ENCODE results near the gene MLX.

MLX gene

GRCh38 chr17:42596386-42596785 is 29.5 kb downstream of the MLX start:
- H3F3A ChIP-seq (ENCODE audit: insufficient read depth, low read length), result no peaks in the 10 kb centered on the region

GRCh38 chr17:42598905-42599304 is 32.0 kb downstream of the MLX start:
- peaks cover 86% of the 10 kb centered on the region for H3K79me2 ChIP-seq (ENCODE audit: low read length)
- DNase-seq, result no peak
- H3K36me3 ChIP-seq (replicated peaks; ENCODE audit: insufficient read depth, low read length), result no peaks in the 10 kb centered on the region; the same call in 1 of the 2 replicates
- 0 out of 2 replicates have a peak, but pooled peaks cover 8% of the 10 kb centered on the region for H4K20me1 ChIP-seq (ENCODE audit: insufficient read depth, low read length)
- H3K27ac ChIP-seq (ENCODE audit: low read length), result no peak overlapping the region
- H3K9ac ChIP-seq (ENCODE audit: low read length), result no peak overlapping the region
- TF ChIP-seq EZH2 (optimal IDR thresholded peaks at IDR 0.05; ENCODE audit: low read depth, low read length) (no peak), CTCF (IDR thresholded peaks at IDR 0.05; ENCODE audit: low read length) (no peak), EZH2phosphoT487 (IDR thresholded peaks at IDR 0.05; ENCODE audit: low read length) (no peak)
- H2AFZ ChIP-seq (ENCODE audit: low read length), result no peak overlapping the region
- H3K4me1 ChIP-seq (ENCODE audit: low read length), result no peaks in the 10 kb centered on the region
- H3K4me3 ChIP-seq (ENCODE audit: low read length), result no peak overlapping the region
- H3K9me2 ChIP-seq (replicated peaks; ENCODE audit: insufficient read depth, low read length), result no peaks in the 10 kb centered on the region
- no peaks in the 10 kb centered on the region for H3K27me3 ChIP-seq (replicated peaks; ENCODE audit: insufficient read depth, low read length)
- H3K4me2 ChIP-seq (ENCODE audit: low read depth, low read length), result no peak overlapping the region
- no peaks in the 10 kb centered on the region for H3K9me3 ChIP-seq (replicated peaks; ENCODE audit: insufficient read depth, low read length)
- no peaks in the 10 kb centered on the region for H3F3A ChIP-seq (ENCODE audit: insufficient read depth, low read length)

More at GRCh38 chr17:42596386-42596785, 29.5 kb downstream of the MLX start:
- no peak for DNase-seq
- H3K4me3 ChIP-seq (ENCODE audit: low read length), result no peak overlapping the region
- no peak overlapping the region for H3K9ac ChIP-seq (ENCODE audit: low read length)
- H3K9me3 ChIP-seq (replicated peaks; ENCODE audit: insufficient read depth, low read length), result no peaks in the 10 kb centered on the region
- TF ChIP-seq EZH2 (optimal IDR thresholded peaks at IDR 0.05; ENCODE audit: low read depth, low read length) (no peak), CTCF (IDR thresholded peaks at IDR 0.05; ENCODE audit: low read length) (no peak), EZH2phosphoT487 (IDR thresholded peaks at IDR 0.05; ENCODE audit: low read length) (no peak)
- H2AFZ ChIP-seq (ENCODE audit: low read length), result no peak overlapping the region
- H3K27me3 ChIP-seq (replicated peaks; ENCODE audit: insufficient read depth, low read length), result no peaks in the 10 kb centered on the region
- H3K9me2 ChIP-seq (replicated peaks; ENCODE audit: insufficient read depth, low read length), result no peaks in the 10 kb centered on the region
- peaks cover 85% of the 10 kb centered on the region for H3K79me2 ChIP-seq (ENCODE audit: low read length)
- peaks cover 6% of the 10 kb centered on the region for H3K36me3 ChIP-seq (replicated peaks; ENCODE audit: insufficient read depth, low read length)
- H4K20me1 ChIP-seq (ENCODE audit: insufficient read depth, low read length), result 0 out of 2 replicates have a peak, but pooled peaks cover 4% of the 10 kb centered on the region
- no peak overlapping the region for H3K4me2 ChIP-seq (ENCODE audit: low read depth, low read length)
- 0 out of 2 replicates have a peak, but pooled peaks cover 6% of the 10 kb centered on the region for H3K4me1 ChIP-seq (ENCODE audit: low read length)
- H3K27ac ChIP-seq (ENCODE audit: low read length), result no peak overlapping the region

- Histone ChIP-seq H3F3A (ENCODE audit: insufficient read depth, low read length) (peaks cover 1% of the 10 kb centered on the region; the same call in 1 of the 2 replicates), H3K4me3 (ENCODE audit: low read length) (no peak overlapping the region), H4K20me1 (ENCODE audit: insufficient read depth, low read length) (0 out of 2 replicates have a peak, but pooled peaks cover 8% of the 10 kb centered on the region), H2AFZ (ENCODE audit: low read length) (no peak overlapping the region), H3K9me3 (replicated peaks; ENCODE audit: insufficient read depth, low read length) (no peaks in the 10 kb centered on the region), H3K9me2 (replicated peaks; ENCODE audit: insufficient read depth, low read length) (no peaks in the 10 kb centered on the region), H3K27me3 (replicated peaks; ENCODE audit: insufficient read depth, low read length) (no peaks in the 10 kb centered on the region), H3K4me1 (ENCODE audit: low read length) (peaks cover 7% of the 10 kb centered on the region; the same call in 1 of the 2 replicates), H3K27ac (ENCODE audit: low read length) (no peak overlapping the region), H3K36me3 (replicated peaks; ENCODE audit: insufficient read depth, low read length) (no peaks in the 10 kb centered on the region; the same call in 1 of the 2 replicates), H3K9ac (ENCODE audit: low read length) (no peak overlapping the region), H3K4me2 (ENCODE audit: low read depth, low read length) (no peak overlapping the region), H3K79me2 (ENCODE audit: low read length) (peaks cover 99% of the 10 kb centered on the region)
- TF ChIP-seq CTCF (IDR thresholded peaks at IDR 0.05; ENCODE audit: low read length) (no peak), EZH2phosphoT487 (IDR thresholded peaks at IDR 0.05; ENCODE audit: low read length) (no peak), EZH2 (optimal IDR thresholded peaks at IDR 0.05; ENCODE audit: low read depth, low read length) (no peak)
- DNase-seq, result no peak
These were observed 36.4 kb downstream of the MLX start for GRCh38 chr17:42603318-42603717.
